HG03571 (cell line): ENCODE results near the gene SH2D1B.

ENCODE experiments used
- ATAC-seq: cut with Tn5 transposase; IDR thresholded peaks from one replicate; pipeline ENCODE4 v1.9.1; 2021; ENCODE audit not compliant: unreplicated experiment

Gene SH2D1B

GRCh38 chr1:162400790-162401355, 11.1 kb downstream of the SH2D1B start:
- no peak for ATAC-seq

GRCh38 chr1:162398999-162399580, 12.8 kb downstream of the SH2D1B start:
- ATAC-seq: no peak

- ATAC-seq: no peak
These were observed 13.9 kb downstream of the SH2D1B start for GRCh38 chr1:162397943-162398560.

- no peak for ATAC-seq
These were observed 14.9 kb downstream of the SH2D1B start for GRCh38 chr1:162397039-162397448.

- ATAC-seq: no peak
These were observed 15.6 kb downstream of the SH2D1B start for GRCh38 chr1:162396201-162396906.

DNA sequence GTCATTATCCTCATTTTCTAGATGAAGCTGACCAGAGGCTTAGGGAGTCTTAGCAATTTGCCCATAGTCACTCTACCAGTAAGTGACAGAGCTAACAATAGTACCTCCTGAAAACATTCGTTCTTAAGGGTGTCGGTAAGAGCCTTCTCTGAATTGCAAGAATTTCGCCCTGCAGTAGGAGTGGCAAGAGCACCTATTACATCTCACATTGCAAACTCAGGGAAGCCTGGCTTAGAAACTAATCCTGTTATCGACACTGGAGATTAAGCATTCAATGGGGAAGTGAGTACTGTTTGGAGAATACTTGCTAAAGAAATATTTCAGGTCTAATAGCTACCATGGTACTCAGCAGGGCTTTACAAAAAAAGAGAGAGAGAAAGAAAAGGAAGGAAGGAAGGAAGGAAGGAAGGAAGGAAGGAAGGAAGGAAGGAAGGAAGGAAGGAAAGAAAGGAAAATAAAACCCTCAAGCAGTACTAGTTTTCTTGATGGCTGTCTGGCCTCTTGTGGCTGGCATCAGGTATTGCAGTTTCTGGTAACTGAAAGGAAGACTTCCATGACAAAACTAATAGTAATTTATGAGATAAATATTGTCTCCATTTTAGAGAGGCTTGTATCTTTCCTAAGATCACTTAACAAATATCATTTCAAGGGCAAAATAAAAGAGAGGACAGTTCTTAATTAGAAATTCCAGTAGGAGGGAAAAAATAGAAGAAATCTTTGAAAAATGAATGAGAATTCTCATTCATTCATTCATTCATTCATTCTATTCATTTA, 20.0 kb downstream of the SH2D1B start:
- ATAC-seq: no peak

DNA sequence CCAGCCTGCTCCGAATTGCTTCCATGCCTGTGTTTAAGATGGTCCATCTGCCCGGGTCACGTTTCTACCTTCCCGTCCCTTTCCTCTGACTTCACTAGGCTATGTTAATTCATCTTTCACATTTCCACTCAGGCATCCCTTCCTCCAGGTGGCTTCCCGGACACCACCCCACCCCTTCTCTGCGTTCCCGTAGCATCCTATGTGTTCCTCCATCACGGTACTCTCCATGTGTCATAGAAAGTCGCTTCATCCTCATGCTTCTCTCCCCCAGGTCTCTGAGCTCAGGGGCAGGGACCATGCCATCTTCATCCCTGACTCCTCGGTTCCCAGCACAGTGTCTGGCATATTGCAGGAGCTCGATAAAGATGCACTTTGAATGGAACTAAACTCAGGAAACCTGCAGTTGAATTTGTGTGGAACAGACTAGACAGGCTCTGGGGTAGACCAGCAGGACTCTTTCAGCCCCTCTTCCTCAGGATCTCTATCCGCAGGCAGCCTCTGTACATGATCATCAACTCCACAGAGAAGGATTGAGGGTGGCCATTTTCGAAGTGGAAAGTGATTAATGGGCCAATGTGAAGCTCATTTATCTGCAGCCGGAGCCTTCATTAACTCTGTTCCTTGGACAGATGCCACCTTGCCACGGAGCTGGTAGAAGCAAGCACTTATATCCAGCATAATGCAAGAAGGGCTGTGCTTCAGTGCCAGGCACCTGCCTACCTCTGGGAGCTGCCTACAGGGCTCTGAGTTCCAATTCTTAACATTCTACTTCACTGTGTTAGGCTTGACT, 21.3 kb downstream of the SH2D1B start:
- no peak for ATAC-seq

- ATAC-seq: no peak
These were observed 22.0 kb downstream of the SH2D1B start for GRCh38 chr1:162389971-162390370.

GRCh38 chr1:162389021-162389818, 22.7 kb downstream of the SH2D1B start:
- ATAC-seq: no peak

DNA sequence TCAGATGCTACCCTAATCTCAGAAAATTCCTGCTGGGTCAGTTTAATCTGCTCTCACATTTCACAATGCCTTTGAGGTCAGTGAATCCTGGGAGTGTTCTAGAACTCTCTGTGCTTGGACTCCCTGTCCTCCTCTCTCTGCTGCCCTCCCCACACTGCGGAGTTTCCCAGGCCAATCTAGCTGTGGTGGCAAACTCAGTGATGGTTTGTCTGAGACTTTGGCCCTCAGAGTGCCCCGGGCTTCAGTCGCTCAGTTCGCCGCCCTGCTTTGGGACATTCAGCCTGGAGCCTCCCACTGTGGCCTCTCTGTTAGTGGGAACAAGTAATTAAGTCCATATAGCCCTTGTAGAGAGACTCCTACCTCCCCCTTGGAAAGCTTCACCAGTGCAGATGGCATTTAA, 23.3 kb downstream of the SH2D1B start:
- ATAC-seq: no peak

DNA sequence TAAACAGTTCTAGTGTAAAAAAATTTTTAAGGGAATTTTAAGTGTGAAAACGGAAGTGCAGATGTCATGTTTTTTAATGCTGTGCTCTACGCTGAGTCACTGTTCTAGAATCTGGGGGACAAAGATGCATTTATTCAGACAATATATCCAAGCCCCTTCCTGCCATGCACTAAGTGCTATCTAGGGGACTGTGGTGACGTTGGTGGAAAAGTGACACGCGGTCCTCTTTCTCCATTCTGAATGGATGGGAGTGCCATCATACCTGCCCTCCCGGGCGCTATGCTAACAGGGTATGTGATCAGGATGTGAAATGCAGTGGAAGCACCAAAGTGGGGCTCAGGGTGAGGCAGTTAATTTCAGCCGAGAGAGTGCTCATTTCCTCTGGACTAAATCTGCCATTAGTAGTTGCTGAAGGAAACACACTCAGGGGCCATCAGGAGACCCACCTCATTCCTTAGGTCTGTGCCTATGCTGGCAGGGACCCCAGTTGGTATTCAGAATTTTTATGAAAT, 23.8 kb downstream of the SH2D1B start:
- ATAC-seq: no peak

DNA sequence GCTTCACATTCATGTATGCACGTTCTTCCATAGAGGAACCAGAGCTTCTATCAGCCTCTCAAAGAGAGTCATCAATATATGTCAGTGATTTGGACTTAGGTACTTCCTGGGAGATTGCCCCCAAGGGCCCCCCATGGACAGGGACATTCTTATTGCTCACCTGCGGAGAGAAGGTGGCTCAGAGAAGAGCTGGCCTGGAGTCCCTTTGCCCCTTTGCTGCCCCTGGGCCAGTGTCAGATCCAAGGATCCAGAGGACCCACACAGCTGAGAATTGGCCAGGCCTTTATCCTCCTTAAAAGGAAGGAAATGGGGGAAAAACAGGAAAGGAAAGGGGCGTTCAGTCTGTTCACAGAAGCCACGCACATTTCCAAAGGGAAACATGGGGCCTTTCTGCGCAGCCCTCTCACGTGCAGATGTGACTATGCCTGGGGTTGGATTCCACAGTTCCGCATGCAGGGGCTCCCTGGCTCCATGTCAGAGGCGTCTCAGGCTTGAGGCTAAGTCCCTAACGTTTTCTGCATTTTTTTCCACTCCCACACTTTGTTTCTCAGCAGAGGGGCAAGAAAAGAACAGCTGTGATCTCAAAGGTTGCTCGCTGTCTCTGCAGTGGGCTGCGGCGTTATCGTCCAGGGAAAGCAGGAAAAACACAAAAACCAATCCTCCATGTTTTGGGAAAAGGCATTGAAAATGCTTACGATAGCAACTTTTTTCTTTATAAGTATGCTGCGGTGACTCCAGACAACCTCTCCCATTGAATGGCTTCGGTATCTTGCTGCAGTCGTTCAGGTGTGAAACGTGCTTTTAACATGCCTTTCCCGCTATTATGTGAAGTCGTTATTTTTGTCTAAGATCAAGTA, 24.5 kb downstream of the SH2D1B start:
- no peak for ATAC-seq

DNA sequence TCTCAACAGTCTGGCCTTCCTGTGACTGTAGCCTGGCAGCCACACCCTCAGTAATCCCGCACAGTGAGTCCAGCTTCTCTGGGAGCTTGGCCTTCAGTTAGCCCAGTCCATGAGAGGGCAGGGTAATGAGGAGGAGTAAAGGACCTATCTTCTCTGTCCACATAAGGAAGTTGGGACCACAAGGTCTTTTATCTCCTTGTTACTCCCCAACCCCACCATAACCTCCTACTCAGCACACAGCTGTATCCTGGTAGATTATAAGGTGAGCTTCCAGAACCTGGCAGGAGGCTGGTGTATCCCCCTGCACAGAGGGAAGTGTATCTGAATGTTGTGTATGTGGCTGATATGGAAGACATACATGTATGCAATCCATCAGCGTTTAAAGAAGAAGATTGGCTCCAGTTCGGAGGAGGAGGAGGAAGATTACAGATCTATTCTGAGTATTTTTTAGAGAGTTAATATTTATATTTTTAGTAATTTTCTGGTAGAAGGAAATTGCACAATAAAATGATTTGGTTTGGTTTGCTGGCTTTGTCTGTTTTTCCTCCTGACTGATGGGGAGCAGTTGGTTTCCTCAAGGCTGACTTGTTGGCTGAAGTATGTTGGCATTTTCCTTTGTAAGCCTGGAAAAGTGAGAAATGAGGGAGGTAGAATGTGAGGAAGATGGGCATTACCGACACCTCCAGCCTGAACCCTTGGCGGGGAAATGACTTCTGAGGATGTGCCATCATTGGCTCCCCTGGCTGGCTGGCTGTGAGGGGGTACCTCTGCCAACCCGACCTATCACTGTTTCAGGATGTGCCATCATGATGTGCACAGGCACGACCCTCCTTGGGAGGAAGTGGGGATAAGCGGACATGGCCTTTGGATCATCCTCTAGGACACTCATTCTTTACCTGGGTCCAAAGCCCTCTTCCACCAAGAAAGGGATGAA, 25.4 kb downstream of the SH2D1B start:
- no peak for ATAC-seq

DNA sequence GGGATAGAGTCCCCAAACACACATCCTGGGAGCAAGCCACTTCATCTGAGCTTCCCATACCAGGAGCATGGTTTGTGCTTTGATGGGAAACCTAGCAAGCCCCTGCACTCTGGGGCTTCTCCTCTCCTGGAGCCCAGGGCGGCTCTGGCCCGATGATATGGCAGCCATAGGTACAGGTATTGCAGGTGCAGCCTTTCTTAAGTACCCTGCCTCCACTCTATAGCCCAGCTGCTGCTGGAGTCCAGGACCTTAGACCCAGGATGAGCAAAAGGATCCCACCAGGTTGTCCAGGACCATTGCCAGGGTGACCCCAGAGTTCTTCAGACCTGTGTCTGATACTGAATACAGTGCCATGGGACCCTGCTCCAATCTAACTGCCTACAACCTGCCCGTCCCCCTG, 26.2 kb downstream of the SH2D1B start:
- no peak for ATAC-seq

DNA sequence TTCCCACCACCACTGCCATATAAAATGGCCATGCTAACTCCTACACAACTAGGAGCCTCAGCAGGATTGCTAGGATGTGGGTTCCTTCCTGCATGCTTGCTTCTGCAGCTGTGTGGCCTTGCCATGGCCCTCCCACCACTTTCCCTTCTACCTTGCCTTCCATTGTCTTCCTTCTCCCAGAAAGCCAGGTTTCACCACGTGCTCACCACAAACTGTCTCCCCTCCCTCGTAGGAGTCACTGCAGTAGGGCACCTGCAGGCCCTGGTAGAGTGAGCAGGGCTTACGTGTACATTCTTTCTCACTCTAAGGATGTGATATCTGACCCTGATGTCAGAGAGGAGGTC, 26.7 kb downstream of the SH2D1B start:
- ATAC-seq: no peak

- no peak for ATAC-seq
These were observed 27.2 kb downstream of the SH2D1B start for GRCh38 chr1:162384601-162385279.

DNA sequence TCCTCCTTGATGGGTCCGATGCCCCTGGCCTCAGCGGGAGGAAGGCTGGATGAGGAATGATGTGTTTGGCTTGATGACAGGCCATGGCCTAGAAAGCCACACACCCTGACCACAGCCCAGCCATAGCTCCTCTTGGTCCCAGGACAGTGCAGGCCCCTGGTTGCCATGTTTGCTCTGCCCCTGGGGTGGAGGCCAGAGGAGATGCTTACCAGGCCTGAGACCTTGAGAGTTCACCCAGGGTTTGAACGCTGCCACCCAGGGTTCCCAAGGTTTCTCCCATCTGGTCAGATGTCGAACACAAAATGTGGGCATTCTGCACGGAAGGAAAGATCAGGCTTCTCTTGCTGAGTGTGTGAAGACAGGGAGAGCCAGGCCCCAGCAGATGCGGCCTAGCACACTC, 27.8 kb downstream of the SH2D1B start:
- no peak for ATAC-seq
